Stimulated activated CD8-positive, alpha-beta memory T cell treated with anti-CD3 and anti-CD28 coated beads, Interleukin-4, amount 100 ng/mL, for 24 hours (primary cell): ENCODE results near the gene CELF4.
"Not testable (repeated sequence)": the region's sequence is repeated elsewhere in the genome, so short reads cannot be mapped to it uniquely, and the experiment has no call there.

Experiments
- DNase-seq: peaks from one replicate; pipeline ENCODE4 v3.0.0-alpha.2; 2020; ENCODE audit warnings: low read depth

The CELF4 gene

DNA sequence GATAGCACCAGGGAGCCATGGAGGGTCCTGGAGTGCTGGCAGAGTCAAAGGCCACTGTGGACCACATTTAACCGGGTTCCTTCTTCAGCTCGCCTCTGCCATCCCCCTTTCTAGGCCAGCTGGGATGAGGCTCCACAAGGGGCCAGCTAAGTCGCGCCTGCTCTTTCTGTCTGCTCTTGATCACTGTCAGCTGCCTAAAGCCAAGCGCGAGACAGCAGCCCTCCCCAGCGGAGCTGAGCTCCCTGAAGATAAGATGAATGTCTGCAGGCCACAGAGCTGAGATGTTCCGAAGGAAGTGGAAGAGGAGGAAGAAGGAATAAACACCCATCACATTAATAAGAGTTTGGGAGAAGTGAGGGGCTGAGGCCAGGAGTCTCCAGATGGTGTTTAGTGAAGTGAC is 99.6 kb downstream of the CELF4 start:
- DNase-seq, result no peak

- DNase-seq, result no peak
Measured at GRCh38 chr18:37464257-37464656, 101.3 kb downstream of the CELF4 start.

DNA sequence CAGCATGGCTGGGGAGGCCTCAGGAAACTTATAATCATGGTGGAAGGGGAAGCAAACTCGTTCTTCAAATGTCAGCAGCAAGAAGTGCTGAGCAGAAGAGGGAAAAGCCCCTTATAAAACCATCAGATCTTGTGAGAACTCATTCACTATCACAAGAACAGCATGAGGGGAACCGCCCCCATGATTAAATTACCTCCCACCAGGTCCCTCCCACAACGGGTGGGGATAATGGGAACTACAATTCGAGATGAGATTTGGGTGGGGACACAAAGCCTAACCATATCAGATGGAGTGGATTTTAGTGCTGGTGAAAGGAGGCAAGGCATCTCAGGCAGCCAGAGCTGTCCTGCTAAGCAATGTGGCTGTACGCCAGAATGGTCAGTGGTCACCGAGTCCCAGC is 104.3 kb downstream of the CELF4 start:
- not testable (repeated sequence) for DNase-seq

DNA sequence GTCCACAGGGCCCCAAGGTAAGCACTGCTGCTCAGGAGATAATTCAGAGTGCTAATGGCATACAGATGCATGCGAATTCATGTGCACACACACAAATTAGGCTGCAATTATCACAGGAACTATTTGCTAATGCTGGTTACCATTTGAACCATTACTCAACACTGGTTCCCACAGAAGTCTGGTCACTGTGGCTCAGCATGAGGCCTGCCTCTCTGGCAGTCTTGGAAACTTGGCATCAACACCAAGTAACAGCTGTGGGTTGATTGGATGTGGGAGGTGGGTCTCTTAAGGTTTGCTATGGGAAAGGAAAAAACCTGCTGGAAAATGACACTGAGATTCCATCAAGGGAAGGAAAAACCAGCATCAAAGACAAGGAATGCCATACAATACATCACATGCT is 105.0 kb downstream of the CELF4 start:
- DNase-seq, result no peak

DNA sequence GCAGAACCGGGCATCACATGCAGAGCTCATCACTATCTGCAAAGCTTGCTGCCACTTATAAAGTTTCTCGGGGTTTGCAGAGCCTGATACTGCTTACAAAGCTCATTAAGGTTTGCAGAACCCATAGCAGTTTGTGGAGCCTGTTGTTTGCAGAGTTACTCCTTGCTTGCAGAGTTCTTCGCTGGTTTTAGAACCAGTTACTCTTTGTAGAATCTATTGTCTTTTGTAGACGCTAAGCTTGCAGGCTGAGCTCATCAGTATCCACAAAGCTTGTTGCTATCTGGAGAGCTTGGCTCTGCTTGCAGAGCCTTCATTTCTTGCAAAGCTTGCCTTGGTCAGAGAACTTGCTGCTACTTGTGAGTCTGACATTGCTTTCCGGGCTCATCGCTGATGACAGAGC is 106.9 kb downstream of the CELF4 start:
- no peak for DNase-seq

- DNase-seq, result no peak
Measured at GRCh38 chr18:37457753-37458152, 107.8 kb downstream of the CELF4 start.

DNA sequence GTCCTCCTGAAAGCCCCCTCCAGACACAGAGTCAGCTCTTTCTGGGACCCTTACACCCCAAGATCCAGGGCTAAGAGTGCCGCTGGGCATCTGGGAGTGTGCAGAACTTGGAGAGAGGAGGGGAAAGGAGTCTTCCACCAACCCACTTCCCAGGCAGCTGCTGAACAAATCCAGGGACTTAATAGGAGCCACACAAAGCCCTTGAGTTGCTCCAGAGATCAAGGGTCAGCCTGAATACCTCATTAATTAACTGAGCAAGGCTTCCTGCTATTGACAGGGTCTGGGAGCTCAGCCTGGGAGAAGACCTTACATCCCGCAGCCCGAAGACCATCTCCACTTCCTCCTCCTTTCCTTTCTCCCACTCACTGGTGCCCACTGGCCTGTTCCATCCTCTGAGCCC is 108.3 kb downstream of the CELF4 start:
- DNase-seq, result no peak

GRCh38 chr18:37456873-37457272 is 108.7 kb downstream of the CELF4 start:
- DNase-seq, result no peak

DNA sequence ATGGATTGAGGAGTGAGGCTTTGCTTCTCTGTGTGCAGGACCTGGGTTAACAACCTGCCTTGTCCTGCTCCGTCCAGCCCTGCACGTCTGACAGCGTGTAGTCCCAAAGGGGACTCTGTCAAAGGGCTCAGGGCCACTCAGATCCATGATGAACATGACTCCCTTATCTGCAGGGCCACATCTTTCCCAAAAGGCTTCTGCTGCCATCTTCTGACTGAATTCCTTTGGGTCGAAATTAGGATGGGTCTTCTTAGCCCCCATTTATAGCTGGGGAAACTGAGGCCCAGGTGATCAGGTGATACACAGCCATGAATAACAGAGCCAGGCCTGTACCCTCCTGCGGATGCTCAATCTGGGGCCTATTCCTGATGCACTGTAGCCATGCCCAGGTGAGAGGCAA is 109.2 kb downstream of the CELF4 start:
- DNase-seq, result no peak

GRCh38 chr18:37453752-37454151 is 111.8 kb downstream of the CELF4 start:
- DNase-seq, result no peak

DNA sequence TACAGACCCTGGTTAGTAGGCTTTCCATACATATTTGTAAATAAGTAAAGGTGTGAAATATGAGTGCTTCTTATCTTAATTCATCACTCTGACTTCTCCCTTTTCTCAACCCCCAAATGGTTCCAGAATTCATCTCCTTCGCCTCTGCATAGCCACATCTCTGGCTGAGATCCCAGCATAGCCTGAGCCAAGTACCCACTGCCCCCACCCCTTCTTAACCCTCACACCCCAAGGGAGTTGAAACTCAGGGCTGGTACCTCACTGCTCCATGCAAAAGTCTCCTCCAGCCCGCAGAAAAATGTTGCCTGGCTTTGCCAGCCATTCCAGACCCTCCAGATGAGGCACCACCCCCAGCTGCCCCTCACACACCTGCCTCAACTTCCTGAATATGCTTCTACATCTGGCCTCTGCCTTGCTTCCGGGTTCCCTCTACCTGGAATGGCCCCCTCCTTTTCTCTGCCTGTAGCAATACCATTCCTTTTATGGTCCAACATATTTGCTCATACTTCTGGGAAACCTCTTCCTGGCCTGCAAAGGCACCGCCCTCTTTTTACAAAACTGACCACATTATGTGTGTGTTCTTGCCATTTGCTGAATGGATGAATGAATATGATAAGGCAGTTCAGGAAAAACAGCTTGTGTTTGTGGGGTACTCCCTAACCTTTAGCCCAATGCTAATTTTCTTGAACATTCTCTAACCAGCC is 112.8 kb downstream of the CELF4 start:
- DNase-seq, result no peak

DNA sequence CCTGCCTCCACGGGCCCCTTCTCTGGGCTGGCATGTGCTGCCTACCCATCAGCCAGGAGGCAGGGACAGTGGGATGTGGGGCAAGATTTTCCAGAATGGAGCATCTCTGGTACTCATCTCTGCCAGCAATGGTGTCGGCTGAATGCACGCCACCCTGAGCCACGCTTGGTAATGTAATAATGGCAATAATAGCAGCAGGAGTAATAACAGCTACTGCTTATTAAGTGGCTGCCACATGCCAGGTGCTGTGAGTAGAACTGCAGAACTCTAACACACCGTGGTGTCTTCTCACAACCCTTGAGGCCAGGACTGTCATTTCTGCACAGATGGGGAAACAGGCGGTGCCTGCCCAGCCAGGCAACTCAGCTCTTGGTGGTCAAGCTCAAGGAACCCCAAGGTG is 113.6 kb downstream of the CELF4 start:
- no peak for DNase-seq

- DNase-seq, result no peak
Measured at GRCh38 chr18:37451239-37451825, 114.3 kb downstream of the CELF4 start.

GRCh38 chr18:37450434-37451132 is 115.0 kb downstream of the CELF4 start:
- DNase-seq, result no peak

DNA sequence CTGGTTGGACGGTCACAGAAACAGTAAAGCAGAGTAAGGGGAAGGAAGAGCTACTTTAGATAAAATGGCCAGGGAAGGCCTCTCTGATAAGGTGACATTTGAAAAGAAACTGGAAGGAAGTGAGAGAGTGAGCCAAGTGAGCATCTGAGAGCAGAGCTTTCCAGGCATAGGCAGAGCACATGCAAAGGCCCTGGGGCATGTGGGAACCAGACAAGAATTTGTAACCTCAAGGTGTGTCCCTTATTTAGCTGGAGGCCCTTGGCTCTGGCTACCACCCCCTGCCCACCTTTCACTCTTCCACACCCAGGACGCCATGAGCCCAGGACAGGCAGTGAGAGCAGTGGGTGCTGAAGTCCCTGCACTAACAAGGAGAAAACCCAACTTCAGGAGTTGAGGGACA is 116.0 kb downstream of the CELF4 start:
- DNase-seq, result no peak

GRCh38 chr18:37448946-37449345 is 116.7 kb downstream of the CELF4 start:
- DNase-seq, result no peak

- no peak for DNase-seq
Measured at GRCh38 chr18:37447962-37448888, 117.4 kb downstream of the CELF4 start.

DNA sequence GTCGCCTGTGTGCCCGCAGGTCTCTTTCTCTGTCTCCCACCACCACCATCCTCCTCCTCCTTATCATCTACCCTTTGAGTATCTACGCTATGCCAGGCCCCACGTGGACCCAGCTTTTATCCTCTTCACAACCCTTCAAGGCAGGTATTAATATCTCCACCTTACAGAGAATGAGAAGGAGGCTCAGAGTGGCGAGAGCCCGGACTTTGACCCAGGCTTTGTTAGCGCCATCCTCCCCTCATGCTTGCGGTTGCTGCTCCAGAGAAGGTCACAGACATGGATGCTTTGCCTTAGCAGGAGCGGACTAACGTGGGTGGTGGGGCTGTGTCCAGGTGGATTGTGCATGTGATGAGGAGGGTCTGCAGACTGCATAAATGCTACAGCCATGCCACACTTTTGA is 119.8 kb downstream of the CELF4 start:
- no peak for DNase-seq

- no peak for DNase-seq
Measured at GRCh38 chr18:37445368-37445767, 120.2 kb downstream of the CELF4 start.

DNA sequence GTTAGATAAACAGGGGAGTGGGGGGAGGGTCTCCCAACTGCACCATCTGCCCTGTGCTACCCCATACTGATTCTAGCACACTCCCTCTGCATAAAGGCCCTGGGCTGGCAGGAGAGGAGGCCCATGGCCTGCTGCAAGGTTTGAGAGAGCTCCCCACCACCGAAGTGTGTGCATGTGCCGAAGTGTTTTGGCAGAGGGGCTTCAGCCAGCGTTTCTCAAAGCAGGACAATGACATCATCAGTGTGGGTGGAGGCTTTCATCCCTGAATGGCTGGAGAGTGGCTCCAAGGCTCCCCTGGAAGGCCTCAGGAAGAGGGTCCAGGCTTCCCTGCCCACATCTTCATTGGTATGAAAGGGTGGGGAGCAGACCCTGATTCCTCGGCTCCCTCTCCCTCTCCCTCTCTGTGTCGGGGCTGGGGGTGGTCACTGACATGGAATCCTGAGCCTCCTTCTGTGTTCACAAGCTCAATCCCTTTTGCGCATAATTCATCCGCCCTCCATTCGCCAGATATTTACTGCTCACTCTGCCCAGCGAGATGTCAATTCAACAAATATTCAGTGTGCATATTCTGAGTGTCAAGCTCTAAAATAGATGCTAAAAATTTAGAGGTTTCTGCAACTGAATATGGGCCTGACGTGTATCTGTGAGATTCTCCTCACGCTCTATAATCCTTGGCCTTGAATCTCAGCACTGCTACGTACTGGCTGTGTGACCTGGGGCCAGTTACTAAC is 122.1 kb downstream of the CELF4 start:
- no peak for DNase-seq

- no peak for DNase-seq
Measured at GRCh38 chr18:37442477-37442876, 123.1 kb downstream of the CELF4 start.

DNA sequence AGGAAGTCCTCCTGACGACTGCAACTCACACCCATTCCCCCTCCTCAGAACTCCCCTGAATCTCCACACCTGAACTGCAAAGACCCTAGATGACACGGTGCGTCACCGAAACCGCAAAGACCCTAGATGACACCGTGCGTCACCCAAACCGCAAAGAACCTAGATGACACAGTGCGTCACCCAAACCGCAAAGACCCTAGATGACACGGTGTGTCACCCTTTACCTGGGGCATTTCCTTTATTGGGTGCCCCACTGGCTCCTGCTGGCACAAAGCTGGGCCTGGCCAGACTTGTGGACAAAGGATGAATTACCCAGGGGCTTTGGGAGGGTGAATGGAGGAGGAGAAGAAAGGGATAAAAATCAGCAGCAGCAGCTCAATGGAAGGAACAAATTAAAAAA is 123.8 kb downstream of the CELF4 start:
- DNase-seq, result no peak
